GM18502 (cell line): Measurements from ENCODE around the gene LECT2.
A peak's percentile ranks its signal among the peaks of the same experiment; 100 is the strongest.

Source experiments
- ATAC-seq: cut with Tn5 transposase; IDR thresholded peaks from one replicate; pipeline ENCODE4 v1.9.1; 2021; ENCODE audit warnings: mild to moderate bottlenecking; ENCODE audit not compliant: unreplicated experiment, poor library complexity

The LECT2 gene

DNA sequence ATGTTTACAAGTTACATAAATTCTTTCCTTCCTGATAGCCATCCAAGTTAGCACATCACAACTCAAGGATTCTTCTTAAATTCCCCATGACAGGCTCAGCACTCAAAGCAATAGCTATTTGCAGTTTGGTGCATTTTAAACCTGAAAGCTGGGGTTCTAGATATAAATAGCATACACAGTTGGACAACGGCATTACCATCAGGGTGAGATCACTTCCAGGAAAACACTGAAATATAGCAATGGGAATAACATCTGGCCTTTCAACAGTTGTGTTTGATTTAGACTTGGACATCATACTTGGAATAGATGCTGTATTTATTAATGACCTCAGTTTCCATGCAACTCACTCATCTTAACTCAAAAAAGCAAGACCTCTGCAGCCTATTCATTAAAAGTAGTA lies 24.7 kb upstream of the LECT2 start:
- no peak for ATAC-seq

GRCh38 chr5:135978993-135979392 lies 24.2 kb upstream of the LECT2 start:
- no peak for ATAC-seq

- ATAC-seq = no peak
Measured at GRCh38 chr5:135978212-135978631, 23.4 kb upstream of the LECT2 start.

DNA sequence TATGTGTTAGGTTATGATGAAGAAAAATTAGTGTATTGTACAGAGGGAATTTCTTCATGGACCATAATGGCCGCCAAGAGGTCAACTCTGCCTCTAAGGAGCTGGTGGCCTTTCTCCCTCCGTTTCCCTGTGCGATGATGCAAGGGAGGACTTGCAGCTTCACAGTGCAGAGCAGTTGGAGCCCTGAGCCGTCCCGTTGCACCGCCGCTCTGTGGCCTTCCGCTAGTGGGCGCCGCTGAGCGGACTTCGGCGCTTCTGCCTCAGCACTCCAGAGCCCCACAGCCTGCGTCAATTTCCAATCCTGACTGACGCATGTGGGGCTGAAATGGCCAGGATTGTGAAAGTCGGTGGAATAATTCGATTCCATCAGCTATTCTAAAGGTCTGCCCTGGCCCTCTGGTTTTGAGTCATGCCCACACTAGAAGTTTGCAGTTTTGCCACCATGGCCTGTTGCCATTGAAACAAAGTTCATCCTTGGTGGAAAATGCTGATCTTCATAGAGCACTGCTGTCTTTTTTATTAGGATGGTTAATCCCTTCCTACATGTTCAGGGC lies 22.7 kb upstream of the LECT2 start:
- ATAC-seq = peak; percentile 68

DNA sequence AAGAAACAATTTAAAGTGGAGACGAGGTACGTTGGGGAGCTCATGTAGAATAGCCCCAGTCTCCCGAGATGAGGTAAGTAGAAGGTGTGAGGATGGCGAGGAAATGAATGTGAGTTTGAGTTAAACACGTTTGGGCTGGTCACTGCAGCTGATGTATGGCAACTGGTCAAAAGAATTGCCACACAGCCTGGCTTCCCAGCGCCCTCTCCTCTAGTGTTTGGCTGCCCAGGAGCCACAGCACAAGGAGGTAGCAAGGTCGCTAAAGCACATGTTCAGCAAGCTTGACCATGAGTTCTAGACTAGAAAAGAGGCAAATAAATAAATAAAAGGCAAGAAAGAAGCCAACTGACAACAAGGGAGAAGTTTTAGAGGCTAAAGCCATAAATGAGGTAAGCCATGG lies 21.4 kb upstream of the LECT2 start:
- ATAC-seq = no peak

GRCh38 chr5:135975122-135975521 lies 20.3 kb upstream of the LECT2 start:
- no peak for ATAC-seq

GRCh38 chr5:135974021-135974600 lies 19.3 kb upstream of the LECT2 start:
- ATAC-seq = no peak

DNA sequence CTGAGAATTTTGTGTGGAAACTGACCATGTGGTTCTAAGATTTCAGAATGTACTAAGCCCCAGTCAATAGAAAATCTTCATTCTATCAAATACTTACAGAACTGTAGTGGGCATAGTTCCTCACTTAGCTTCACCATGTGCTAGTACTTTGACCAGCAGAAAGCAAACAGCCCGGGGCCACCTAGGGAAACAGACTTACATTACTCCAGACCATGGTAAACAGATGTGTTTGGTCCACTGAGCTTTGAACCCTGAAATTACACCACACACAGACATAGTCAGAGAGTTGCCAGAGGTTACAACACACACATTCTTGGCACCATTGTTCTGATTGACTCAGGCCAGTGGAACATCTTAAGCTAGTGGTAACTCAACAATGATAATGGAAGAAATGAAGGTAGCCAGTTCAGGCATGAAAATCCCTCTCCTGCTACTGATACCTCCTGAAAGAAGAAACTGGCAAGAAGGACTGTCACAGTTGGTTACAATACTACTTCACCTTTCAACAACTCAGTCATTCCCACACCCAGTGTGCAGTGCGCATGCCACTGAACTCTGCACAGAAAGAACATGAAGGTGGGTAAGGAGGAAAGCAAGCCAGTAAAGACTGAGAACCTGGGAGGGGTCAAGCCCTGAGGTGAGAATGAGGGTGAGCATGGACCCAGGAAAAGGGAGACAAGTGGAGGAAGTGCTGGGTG lies 18.7 kb upstream of the LECT2 start:
- ATAC-seq = no peak

DNA sequence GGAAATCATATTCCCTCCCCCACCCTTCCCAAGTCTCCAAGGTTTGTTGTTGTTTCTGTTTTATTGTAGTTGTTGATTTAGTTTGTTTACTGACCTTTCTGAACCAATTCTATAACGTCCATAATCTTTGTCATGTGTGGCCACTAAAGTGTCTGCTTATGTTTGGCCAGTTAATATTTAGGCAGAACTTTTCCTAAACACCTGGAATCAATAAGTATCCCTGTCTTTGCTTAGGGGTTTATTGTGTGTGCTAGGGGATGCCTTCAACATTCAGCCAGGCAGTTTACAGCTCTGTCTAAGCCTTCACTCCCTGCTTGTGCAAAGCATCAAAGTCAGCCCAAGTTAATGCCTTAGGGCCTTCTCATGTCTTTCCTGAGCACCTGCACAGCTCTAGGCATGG lies 16.9 kb upstream of the LECT2 start:
- ATAC-seq = no peak

GRCh38 chr5:135966790-135967189 lies 12.0 kb upstream of the LECT2 start:
- no peak for ATAC-seq

- ATAC-seq = no peak
Measured at GRCh38 chr5:135966165-135966564, 11.4 kb upstream of the LECT2 start.

GRCh38 chr5:135965504-135965903 lies 10.7 kb upstream of the LECT2 start:
- no peak for ATAC-seq

DNA sequence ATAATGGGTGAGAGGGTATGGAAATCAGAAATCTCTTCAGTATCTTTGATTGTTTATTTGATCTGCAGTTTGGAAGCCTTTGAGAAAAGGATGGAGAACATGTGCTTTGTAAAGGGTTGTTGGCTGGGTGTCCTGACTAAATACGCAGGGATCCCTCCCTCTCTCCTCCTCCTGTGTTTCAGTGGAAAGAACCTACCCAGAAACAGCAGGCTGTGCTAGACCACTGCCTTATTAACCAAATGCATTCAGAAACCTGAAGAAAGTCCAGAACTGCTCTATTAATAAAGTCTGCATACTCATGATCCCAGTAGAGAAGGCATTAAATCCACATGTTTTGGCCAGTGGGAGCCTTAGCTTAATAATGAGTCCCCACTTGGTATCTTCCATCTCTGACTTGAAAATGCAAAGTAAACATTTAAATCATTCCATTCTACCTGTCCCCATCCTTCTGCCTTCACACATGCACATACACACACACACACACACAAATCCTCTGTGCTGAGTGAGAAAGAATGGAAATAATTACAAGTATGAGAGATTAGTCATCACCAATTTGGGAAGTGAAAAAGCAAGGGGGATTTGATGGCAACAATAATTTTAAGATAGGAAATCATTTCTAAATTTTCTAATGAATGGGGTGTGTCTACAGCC lies 10.0 kb upstream of the LECT2 start:
- no peak for ATAC-seq

DNA sequence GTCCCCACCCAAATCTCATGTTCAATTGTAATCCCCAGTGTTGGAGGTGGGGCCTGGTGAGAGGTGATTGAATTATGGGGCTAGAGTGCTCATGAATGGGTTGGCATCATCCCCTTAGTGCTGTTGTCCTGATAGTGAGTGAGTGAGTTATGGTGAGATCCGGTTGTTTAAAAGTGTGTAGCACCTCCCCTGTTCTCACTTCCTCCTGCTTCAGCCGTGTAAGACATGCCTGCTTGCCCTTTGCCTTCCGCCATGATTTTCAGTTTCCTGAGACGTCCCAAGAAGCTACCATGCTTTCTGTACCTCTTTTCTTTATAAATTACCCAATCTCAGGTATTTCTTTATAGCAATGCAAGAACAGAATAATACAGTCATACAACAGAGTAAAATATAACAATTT lies 742 bp upstream of the LECT2 start:
- peak; percentile 78 for ATAC-seq

GRCh38 chr5:135953850-135954249 lies 933 bp downstream of the LECT2 start:
- ATAC-seq = no peak

DNA sequence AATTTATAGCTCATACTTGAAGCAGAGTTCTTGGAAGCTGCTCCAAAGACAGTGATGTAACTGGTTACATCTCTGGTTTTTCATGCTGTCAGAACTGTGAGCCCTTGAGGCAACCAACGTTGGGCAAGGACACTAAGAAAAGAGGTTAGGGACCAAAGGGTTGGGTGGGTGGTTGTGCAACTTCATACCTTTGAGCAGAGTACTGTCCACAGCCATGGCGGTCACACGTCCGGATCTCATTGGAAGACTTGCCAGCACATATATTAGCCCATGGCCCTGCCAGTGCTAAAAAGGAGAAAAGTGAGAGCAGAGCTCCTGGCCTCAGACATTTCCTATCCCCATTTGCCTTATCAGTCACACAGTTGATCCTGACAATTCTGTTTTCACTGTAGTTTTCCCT lies 2.1 kb downstream of the LECT2 start:
- no peak for ATAC-seq

DNA sequence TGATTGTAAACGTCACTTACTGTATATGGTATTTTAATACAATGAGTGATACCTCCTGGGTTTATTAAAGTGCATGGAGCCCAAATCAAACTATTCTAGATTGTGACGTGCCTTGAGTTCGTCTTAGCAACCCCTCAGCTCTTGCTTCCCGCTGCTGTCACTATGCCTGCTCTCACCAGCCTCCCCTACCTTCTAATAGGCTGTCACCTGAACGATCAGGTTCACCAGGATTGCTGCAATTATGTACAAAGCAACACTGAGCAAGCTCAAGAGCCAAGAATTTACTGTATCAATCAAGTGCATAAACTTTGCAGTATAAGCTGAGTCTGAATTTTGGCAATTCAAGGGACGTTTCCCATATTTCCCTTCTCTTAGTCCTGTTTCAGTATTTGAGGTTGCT lies 3.0 kb downstream of the LECT2 start:
- ATAC-seq = no peak

- no peak for ATAC-seq
Measured at GRCh38 chr5:135951257-135951656, 3.5 kb downstream of the LECT2 start.

GRCh38 chr5:135950611-135951010 lies 4.2 kb downstream of the LECT2 start:
- no peak for ATAC-seq

GRCh38 chr5:135944967-135945560 lies 9.7 kb downstream of the LECT2 start:
- ATAC-seq = no peak

GRCh38 chr5:135944564-135944963 lies 10.2 kb downstream of the LECT2 start:
- no peak for ATAC-seq
